BLaER1 (cell line): ENCODE measurements around the gene YOD1.
A peak's percentile ranks its signal among the peaks of the same experiment; 100 is the strongest.

ENCODE experiments used
- H3K27ac ChIP-seq: shearing (Covaris generic); formaldehyde crosslinking; 2 replicates; pipeline ENCODE4 v1.8.1; 2022
- H3K27me3 ChIP-seq: shearing (Covaris generic); formaldehyde crosslinking; 2 replicates; pipeline ENCODE4 v1.8.1; 2022
- H3K36me3 ChIP-seq: shearing (Covaris generic); formaldehyde crosslinking; 2 replicates; pipeline ENCODE4 v1.8.1; 2022
- H3K4me1 ChIP-seq: shearing (Covaris generic); formaldehyde crosslinking; 2 replicates; pipeline ENCODE4 v1.8.1; 2022
- H3K4me2 ChIP-seq: shearing (Covaris generic); formaldehyde crosslinking; 2 replicates; pipeline ENCODE4 v1.8.1; 2022
- H3K4me3 ChIP-seq: shearing (Covaris generic); formaldehyde crosslinking; 2 replicates; pipeline ENCODE4 v1.8.1; 2022
- H3K9ac ChIP-seq: shearing (Covaris generic); formaldehyde crosslinking; 2 replicates; pipeline ENCODE4 v1.8.1; 2022
- H3K9me3 ChIP-seq: shearing (Covaris generic); formaldehyde crosslinking; 2 replicates; pipeline ENCODE4 v1.8.1; 2022
- H4K20me1 ChIP-seq: shearing (Covaris generic); formaldehyde crosslinking; 2 replicates; pipeline ENCODE4 v1.8.1; 2022
- Cebpa-rat ChIP-seq: shearing (Covaris generic); IDR thresholded peaks from 2 replicates; pipeline ENCODE4 v1.8.1; 2022

Gene YOD1

DNA sequence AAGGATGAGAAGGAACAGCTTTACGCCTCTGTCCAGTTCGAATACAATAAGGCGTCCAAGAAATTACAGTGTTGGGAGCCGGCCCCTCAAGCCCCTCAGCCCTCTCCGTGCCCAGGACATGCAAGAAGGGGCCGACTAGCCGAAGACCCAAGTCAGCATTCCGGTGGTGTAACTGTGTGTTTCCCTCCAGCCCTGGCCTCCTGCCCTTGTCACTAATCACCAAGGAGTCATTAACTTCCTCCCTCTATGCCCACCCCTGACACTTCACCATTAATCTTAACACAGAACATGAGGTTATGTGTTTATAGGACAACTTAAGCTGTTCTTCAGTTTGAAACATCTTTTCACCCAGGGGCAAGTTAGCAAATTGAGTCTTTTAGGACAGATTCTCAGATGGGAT is 21.2 kb upstream of the YOD1 start:
- no peak overlapping the region for H3K27ac ChIP-seq
- H3K36me3 ChIP-seq, result no peaks in the 10 kb centered on the region
- H3K4me3 ChIP-seq, result no peak overlapping the region
- no peaks in the 10 kb centered on the region for H4K20me1 ChIP-seq
- no peak overlapping the region for H3K4me2 ChIP-seq
- peaks cover 7% of the 10 kb centered on the region for H3K4me1 ChIP-seq
- no peaks in the 10 kb centered on the region for H3K27me3 ChIP-seq
- H3K9me3 ChIP-seq, result no peaks in the 10 kb centered on the region
- H3K9ac ChIP-seq, result no peak overlapping the region
- no peak for TF ChIP-seq Cebpa-rat

DNA sequence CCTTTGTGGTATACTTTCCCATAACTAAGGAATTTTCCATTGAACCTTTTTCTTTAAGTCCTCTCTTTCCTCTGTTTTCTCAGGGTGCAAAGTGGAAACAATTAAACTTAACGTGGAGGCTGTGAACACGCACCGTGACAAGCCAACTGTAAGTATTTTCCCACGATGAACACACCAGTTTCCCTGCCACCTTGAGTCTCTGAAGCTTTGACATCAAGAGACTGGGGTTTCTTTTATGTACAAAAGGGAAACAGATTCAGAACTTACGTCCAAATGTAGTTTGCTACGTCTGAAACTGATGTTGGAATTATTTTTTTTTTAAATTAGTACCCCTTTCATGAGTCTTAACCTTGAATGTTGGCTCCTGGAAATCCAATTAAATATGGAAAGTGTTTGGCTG is 20.4 kb upstream of the YOD1 start:
- Histone ChIP-seq H3K4me2 (no peak overlapping the region), H3K27me3 (no peaks in the 10 kb centered on the region), H3K9ac (no peak overlapping the region), H3K4me3 (no peak overlapping the region), H3K9me3 (no peaks in the 10 kb centered on the region), H3K27ac (no peak overlapping the region), H3K4me1 (peaks cover 7% of the 10 kb centered on the region), H3K36me3 (no peaks in the 10 kb centered on the region), H4K20me1 (no peaks in the 10 kb centered on the region)
- no peak for TF ChIP-seq Cebpa-rat

DNA sequence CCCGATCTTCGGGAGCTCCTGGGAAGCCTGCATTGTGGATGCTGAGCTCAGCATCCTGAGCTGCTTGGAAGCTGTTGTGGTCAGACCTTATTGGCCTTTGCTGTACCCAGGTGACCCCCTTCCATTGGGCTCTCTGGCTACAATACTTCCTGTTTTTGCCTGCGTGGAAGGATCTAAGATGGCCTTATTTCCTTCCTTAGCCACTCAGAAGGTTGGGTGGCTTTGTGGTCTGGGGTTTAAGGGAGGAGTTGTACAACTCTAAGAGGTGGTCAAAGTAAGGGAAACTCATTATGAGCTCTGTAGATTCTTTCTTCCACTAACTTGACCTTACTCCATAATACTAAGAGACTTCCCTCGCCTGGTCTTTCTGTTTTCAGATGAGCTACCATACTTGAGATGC is 19.8 kb upstream of the YOD1 start:
- H3K4me1 ChIP-seq, result peaks cover 7% of the 10 kb centered on the region
- H3K27me3 ChIP-seq, result no peaks in the 10 kb centered on the region
- H4K20me1 ChIP-seq, result no peaks in the 10 kb centered on the region
- H3K4me2 ChIP-seq, result peak overlapping the region; percentile 32
- no peaks in the 10 kb centered on the region for H3K36me3 ChIP-seq
- TF ChIP-seq Cebpa-rat, result no peak
- H3K9ac ChIP-seq, result no peak overlapping the region
- H3K27ac ChIP-seq, result no peak overlapping the region
- no peaks in the 10 kb centered on the region for H3K9me3 ChIP-seq
- H3K4me3 ChIP-seq, result no peak overlapping the region

DNA sequence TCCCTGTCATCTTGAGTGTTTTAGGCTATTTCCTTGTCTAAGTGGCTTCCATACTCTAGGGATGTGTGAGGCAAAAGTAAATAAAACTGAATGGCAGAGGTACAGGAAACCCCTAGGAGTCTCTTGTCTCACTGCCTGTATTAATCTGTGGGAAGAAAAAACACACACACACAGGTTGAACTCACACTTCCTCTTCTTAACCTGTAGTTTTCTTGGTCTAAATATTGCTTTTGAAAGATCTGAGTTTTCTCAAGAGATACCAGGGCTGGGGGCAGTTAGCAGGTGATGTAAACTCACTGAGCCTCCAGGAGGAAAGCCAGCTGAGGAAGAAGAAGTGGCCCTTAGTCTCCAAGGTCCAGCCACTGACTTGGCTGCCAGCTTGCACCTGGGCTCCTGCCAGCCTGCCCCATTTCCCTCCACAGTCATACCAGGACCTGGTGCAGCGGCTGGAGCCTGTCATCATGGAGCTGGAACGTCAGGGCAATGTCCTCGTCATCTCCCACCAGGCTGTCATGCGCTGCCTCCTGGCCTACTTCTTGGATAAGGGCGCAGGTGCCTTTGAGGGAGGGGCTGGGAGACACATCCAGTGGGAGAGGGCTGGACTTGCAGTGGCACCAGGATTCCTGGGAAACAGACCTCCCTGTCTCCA is 19.0 kb upstream of the YOD1 start:
- no peaks in the 10 kb centered on the region for H3K36me3 ChIP-seq
- H3K27ac ChIP-seq, result no peak overlapping the region
- TF ChIP-seq Cebpa-rat, result no peak
- H3K27me3 ChIP-seq, result no peaks in the 10 kb centered on the region
- peaks cover 7% of the 10 kb centered on the region for H3K4me1 ChIP-seq
- H3K9me3 ChIP-seq, result no peaks in the 10 kb centered on the region
- H3K9ac ChIP-seq, result no peak overlapping the region
- no peak overlapping the region for H3K4me2 ChIP-seq
- H3K4me3 ChIP-seq, result no peak overlapping the region
- no peaks in the 10 kb centered on the region for H4K20me1 ChIP-seq

DNA sequence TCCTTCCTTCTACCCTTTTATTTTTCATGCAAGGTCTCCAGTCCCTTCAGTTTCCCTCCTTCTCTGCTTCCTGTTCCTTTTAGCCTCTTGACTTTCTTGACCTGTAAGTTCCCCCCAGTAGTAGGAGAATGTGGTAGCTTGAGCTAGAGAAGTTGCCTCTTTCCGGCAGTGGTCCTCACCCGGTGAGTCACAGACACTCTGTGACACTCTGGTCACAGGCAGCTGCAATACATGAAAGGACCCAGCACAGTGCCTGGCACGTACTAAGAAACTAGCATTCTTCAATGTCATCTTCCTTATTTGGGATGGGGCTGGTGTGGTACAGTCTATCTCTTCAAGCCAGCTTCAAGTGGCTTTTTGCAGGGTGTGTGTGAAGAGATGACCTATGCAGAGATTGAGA is 18.1 kb upstream of the YOD1 start:
- Histone ChIP-seq H4K20me1 (no peaks in the 10 kb centered on the region), H3K9ac (no peak overlapping the region), H3K9me3 (no peaks in the 10 kb centered on the region), H3K27me3 (no peaks in the 10 kb centered on the region), H3K4me1 (peaks cover 7% of the 10 kb centered on the region), H3K4me3 (no peak overlapping the region), H3K4me2 (no peak overlapping the region), H3K27ac (no peak overlapping the region), H3K36me3 (no peaks in the 10 kb centered on the region)
- TF ChIP-seq Cebpa-rat, result no peak

DNA sequence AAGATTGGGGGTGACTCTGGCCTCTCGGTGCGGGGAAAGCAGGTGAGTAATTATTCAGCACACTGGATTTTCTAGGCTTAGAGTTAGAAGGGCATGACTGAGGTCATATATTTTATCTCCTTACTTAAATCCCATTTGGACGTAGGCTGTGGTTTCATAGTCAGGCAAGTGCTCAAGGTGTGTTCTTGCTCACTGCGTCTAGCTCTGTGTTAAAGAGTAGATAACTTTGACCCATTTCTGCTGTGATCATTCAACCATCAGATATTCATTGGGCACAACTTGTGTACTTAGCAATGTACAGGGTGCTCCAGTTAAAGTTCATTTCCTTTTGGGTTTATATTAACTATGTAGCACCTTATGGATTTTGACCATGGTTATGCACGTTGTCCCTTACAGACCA is 16.7 kb upstream of the YOD1 start:
- H3K4me3 ChIP-seq, result no peak overlapping the region

DNA sequence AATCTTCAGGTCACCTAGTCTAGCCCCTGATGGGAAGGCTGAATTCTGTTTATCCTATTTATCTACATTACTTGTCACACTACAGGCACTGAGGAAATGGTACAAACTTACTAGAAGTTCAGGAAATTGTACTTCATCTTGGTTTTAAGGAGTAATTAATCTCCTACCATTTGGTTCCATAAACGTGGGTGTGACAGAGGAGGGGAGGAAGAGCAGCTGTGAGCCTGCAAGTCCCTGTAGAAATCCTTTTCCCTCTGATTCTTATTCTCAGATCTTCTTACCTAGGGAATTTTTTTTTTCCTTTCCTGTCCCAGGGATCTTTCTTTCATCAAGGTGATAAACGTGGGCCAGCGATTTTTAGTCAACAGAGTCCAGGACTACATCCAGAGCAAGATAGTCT is 16.2 kb upstream of the YOD1 start:
- Histone ChIP-seq H3K9ac (no peak overlapping the region), H3K27me3 (no peaks in the 10 kb centered on the region), H4K20me1 (no peaks in the 10 kb centered on the region), H3K36me3 (no peaks in the 10 kb centered on the region), H3K4me1 (peaks cover 7% of the 10 kb centered on the region), H3K4me3 (no peak overlapping the region), H3K9me3 (no peaks in the 10 kb centered on the region), H3K4me2 (no peak overlapping the region), H3K27ac (no peak overlapping the region)
- TF ChIP-seq Cebpa-rat, result no peak

More for the DNA sequence above, 16.7 kb upstream of the YOD1 start:
- H3K9ac ChIP-seq, result no peak overlapping the region
- no peaks in the 10 kb centered on the region for H3K27me3 ChIP-seq
- H3K36me3 ChIP-seq, result no peaks in the 10 kb centered on the region
- no peak for TF ChIP-seq Cebpa-rat
- H4K20me1 ChIP-seq, result no peaks in the 10 kb centered on the region
- peaks cover 7% of the 10 kb centered on the region for H3K4me1 ChIP-seq
- H3K9me3 ChIP-seq, result no peaks in the 10 kb centered on the region
- no peak overlapping the region for H3K4me2 ChIP-seq
- H3K27ac ChIP-seq, result no peak overlapping the region

DNA sequence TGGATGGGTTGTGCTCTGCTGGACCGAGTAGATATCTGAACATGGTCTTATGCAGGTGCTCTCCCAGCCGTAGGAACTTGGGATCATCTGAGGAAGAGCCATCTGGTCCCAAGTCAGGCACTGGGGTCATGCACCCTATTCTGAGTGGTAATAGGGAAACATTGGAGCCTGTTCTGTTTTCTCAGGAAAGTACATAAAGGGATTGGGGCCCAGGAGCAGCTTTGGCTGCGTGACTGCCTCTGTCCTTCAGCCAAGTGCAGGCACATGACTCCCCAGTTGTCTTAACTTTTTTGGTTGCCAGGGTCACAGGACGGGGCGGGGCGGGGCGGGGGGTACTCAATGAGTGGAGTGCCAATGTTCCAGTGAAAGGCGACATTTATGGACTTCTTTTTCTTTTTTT is 13.6 kb upstream of the YOD1 start:
- no peaks in the 10 kb centered on the region for H4K20me1 ChIP-seq
- H3K4me3 ChIP-seq, result no peak overlapping the region
- H3K27ac ChIP-seq, result no peak overlapping the region
- no peaks in the 10 kb centered on the region for H3K9me3 ChIP-seq
- H3K9ac ChIP-seq, result no peak overlapping the region
- H3K27me3 ChIP-seq, result no peaks in the 10 kb centered on the region
- no peak overlapping the region for H3K4me2 ChIP-seq
- H3K36me3 ChIP-seq, result no peaks in the 10 kb centered on the region
- H3K4me1 ChIP-seq, result no peaks in the 10 kb centered on the region
- TF ChIP-seq Cebpa-rat, result no peak

DNA sequence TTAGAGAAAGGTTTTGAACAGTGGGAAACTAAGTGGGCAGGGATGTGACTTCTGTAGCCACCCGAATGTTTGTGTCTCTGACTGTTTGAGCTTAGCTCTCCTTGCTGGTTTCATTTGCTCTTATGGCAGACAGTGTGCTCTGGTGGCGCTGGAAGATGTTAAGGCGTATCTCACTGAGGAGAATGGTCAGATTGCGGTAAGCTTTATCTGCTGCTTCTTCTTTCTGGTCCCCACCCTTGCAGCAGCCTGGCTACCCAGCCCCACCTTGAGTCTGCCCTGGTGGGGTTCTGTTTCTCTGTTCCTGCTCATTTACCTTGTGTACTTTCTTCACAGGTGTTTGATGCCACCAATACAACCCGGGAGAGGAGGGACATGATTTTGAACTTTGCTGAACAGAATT is 12.0 kb upstream of the YOD1 start:
- H3K4me1 ChIP-seq, result no peaks in the 10 kb centered on the region

DNA sequence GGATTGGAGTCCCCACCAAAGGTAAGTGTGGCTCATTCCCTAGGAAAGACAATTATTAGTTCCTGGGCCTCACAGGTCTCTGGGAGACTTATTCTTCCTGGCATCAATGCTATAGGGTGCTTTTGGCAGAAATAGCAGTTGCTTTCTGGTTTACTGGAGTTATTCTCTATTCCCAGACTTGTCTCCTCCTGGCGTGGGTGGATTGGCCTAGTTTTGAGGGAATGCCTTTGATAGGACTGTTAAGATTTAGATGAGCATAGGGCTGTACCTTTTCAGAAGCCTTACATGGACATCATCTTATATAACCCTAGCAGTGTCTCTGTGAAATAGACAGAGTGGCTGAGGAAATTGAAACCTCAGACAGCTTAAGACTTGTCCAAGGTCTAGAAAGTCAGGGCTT is 11.1 kb upstream of the YOD1 start:
- Histone ChIP-seq H3K9ac (no peak overlapping the region), H3K4me1 (no peaks in the 10 kb centered on the region), H3K9me3 (no peaks in the 10 kb centered on the region), H3K4me2 (no peak overlapping the region), H4K20me1 (no peaks in the 10 kb centered on the region), H3K4me3 (no peak overlapping the region), H3K27me3 (no peaks in the 10 kb centered on the region), H3K27ac (no peak overlapping the region), H3K36me3 (no peaks in the 10 kb centered on the region)
- no peak for TF ChIP-seq Cebpa-rat

More for the DNA sequence above, 12.0 kb upstream of the YOD1 start:
- Histone ChIP-seq H3K36me3 (no peaks in the 10 kb centered on the region), H3K27ac (no peak overlapping the region), H3K9ac (no peak overlapping the region), H3K4me2 (no peak overlapping the region), H4K20me1 (no peaks in the 10 kb centered on the region), H3K27me3 (no peaks in the 10 kb centered on the region), H3K9me3 (no peaks in the 10 kb centered on the region), H3K4me3 (no peak overlapping the region)
- no peak for TF ChIP-seq Cebpa-rat

DNA sequence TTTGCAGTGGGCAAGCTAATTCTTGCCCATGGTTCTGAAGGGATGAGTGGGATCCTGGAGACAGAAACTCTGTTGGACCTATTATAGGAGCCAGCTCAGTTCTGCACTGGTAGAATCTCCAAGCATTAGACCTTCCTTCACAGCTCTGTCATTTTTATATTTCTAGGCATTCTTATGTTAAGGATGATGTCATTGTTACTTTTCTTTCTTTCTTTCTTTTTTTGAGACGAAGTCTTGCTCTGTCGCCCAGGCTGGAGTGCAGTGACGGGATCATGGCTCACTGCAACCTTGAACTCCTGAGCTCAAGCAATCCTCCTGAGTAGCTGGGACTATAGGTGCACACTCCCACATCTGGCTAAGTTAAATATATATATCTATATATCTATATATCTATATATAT is 9.6 kb upstream of the YOD1 start:
- Histone ChIP-seq H3K9ac (no peak overlapping the region), H3K4me3 (no peak overlapping the region), H3K9me3 (no peaks in the 10 kb centered on the region), H4K20me1 (no peaks in the 10 kb centered on the region), H3K27me3 (no peaks in the 10 kb centered on the region), H3K27ac (no peak overlapping the region), H3K4me2 (no peak overlapping the region), H3K4me1 (no peaks in the 10 kb centered on the region), H3K36me3 (no peaks in the 10 kb centered on the region)
- TF ChIP-seq Cebpa-rat, result no peak
